ENCODE data around the gene PITPNC1.

- TF ChIP-seq CTCF (IDR thresholded peaks at IDR 0.05), result no peak
- no peak for TF ChIP-seq POLR2A (IDR thresholded peaks at IDR 0.05)
These were observed 256.7 kb downstream of the PITPNC1 start for GRCh38 chr17:67633751-67634211.

Data from breast epithelium (tissue), 3 donors.